BJ (cell line): ENCODE results near the gene CDH1. TPM values are rescaled to one million over a fixed set of nuclear protein-coding genes. Genes with fewer than 3 reads are reported as not detected.

Experiments used
- CTCF ChIA-PET: fragments of 350-600 bp; formaldehyde crosslinking; extraction: SDS; loops from one replicate; lab custom pipeline; 2021; ENCODE audit warnings: antibody characterized with exemption, inconsistent platforms; lab: Yijun Ruan, JAX
- POLR2A ChIA-PET: fragments of 300-600 bp; sonication (Branson Sonifier 250); formaldehyde crosslinking; extraction: SDS; loops from one replicate; lab custom pipeline; 2021; ENCODE audit warnings: antibody characterized with exemption; lab: Charles Lee
- DNase-seq: peaks from one replicate; pipeline ENCODE4 v3.0.0-alpha.2; 2011; ENCODE audit warnings: low read depth
- H3K27me3 ChIP-seq: 2 replicates; pipeline ENCODE4 v1.6.0; 2011; ENCODE audit warnings: low read length; ENCODE audit not compliant: control insufficient read depth, insufficient read depth
- H3K36me3 ChIP-seq: 2 replicates; pipeline ENCODE4 v1.5.1; 2011; ENCODE audit warnings: low read length; ENCODE audit not compliant: control insufficient read depth, insufficient read depth
- H3K4me3 ChIP-seq: 2 replicates; pipeline ENCODE4 v1.5.1; 2011; ENCODE audit warnings: low read depth, mild to moderate bottlenecking, control low read depth, low read length
- CTCF ChIP-seq: IDR thresholded peaks from 2 replicates; pipeline ENCODE4 v1.5.1; 2011; ENCODE audit warnings: low read depth, mild to moderate bottlenecking, control low read depth, inconsistent platforms, low read length, moderate library complexity; ENCODE audit not compliant: insufficient read depth
- polyA plus RNA-seq: library from polyadenylated mRNA; depleted of rRNA; stranded (reverse); fragments of >200 nt; gene quantifications from 2 replicates; pipeline ENCODE4 v1.2.3, GENCODE V29; 2011

Gene CDH1
- polyA plus RNA-seq, 1 experiment, result 0.26 TPM

GRCh38 chr16:68718590-68718989 lies 18.5 kb upstream of the CDH1 start:
- peaks cover 2% of the 10 kb centered on the region; the same call in 1 of the 2 replicates for H3K27me3 ChIP-seq
- no peak for DNase-seq
- ChIA-PET POLR2A (no interaction called here), CTCF (interaction anchor here (0.6 to 1.2 kb wide), 2 partner anchors 128 to 398 kb away, joined by 3 read pairs; no protein-coding TSS in a partner anchor)
- H3K4me3 ChIP-seq, result no peak overlapping the region
- TF ChIP-seq CTCF, result no peak
- no peaks in the 10 kb centered on the region for H3K36me3 ChIP-seq

GRCh38 chr16:68719993-68720489 lies 17.1 kb upstream of the CDH1 start:
- H3K36me3 ChIP-seq, result no peaks in the 10 kb centered on the region
- H3K27me3 ChIP-seq, result peaks cover 2% of the 10 kb centered on the region; the same call in 1 of the 2 replicates
- ChIA-PET CTCF (interaction anchor here (1.2 kb wide), 1 partner anchor 130 kb away, joined by 3 read pairs; no protein-coding TSS in a partner anchor), POLR2A (no interaction called here)
- no peak for TF ChIP-seq CTCF
- no peak overlapping the region for H3K4me3 ChIP-seq
- DNase-seq, result no peak

- CTCF ChIA-PET, result interaction anchor here (0.6 to 1.4 kb wide), 4 partner anchors 12 to 64 kb away, joined by 3 to 4 read pairs (median 3); partner anchors contain the start of gene CDH1
- no peak overlapping the region for H3K4me3 ChIP-seq
- 0 out of 2 replicates have a peak, but pooled peaks cover 1% of the 10 kb centered on the region for H3K27me3 ChIP-seq
- DNase-seq, result no peak
- TF ChIP-seq CTCF, result no peak
- POLR2A ChIA-PET, result no interaction called here
- no peaks in the 10 kb centered on the region for H3K36me3 ChIP-seq
Observed at GRCh38 chr16:68722119-68723024, 14.7 kb upstream of the CDH1 start.

- no peak for TF ChIP-seq CTCF
- ChIA-PET CTCF (no interaction called here), POLR2A (no interaction called here)
- Histone ChIP-seq H3K36me3 (no peaks in the 10 kb centered on the region), H3K4me3 (no peak overlapping the region), H3K27me3 (0 out of 2 replicates have a peak, but pooled peaks cover 1% of the 10 kb centered on the region)
- no peak for DNase-seq
Observed at GRCh38 chr16:68724797-68725196, 12.3 kb upstream of the CDH1 start.

GRCh38 chr16:68728523-68728922 lies 8.6 kb upstream of the CDH1 start:
- DNase-seq, result no peak
- no peaks in the 10 kb centered on the region for H3K36me3 ChIP-seq
- H3K27me3 ChIP-seq, result 0 out of 2 replicates have a peak, but pooled peaks cover 1% of the 10 kb centered on the region
- ChIA-PET CTCF (interaction anchor here (0.7 kb wide), 1 partner anchor 33 kb away, joined by 3 read pairs; no protein-coding TSS in a partner anchor), POLR2A (no interaction called here)
- no peak overlapping the region for H3K4me3 ChIP-seq
- TF ChIP-seq CTCF, result no peak
